ENCODE measurements around the gene INTS13.

The INTS13 gene

DNA sequence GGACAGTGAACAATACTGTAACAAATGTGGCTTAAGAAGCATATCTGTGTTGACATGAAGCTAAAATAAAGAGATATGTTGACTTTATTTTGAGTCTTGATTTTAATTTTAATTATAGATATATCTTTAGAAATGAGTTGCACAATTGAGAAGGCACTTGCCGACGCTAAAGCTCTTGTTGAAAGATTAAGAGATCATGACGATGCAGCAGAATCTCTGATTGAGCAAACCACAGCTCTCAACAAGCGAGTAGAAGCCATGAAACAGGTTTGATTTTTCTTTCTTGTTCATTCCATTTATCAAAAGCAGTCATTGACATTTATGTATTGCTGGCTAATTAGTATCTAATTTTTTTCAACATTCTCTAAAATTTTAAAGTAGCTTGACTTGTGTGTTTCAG, 16.2 kb upstream of the INTS13 start:
- Histone ChIP-seq H3K9me3 (ENCODE audit: control insufficient read depth in 1 of 2, low read length in 2 of 2) (no peaks in the 10 kb centered on the region), H3K4me1 (ENCODE audit: control insufficient read depth in 1 of 2, insufficient read depth in 2 of 2, low read length in 2 of 2) (no peaks in the 10 kb centered on the region), H3K36me3 (ENCODE audit: control insufficient read depth in 1 of 2, insufficient read depth in 2 of 2, low read length in 2 of 2) (peaks cover 14 to 24% of the 10 kb centered on the region in 2 donors), H3K27ac (ENCODE audit: low read length) (no peak overlapping the region), H3K4me3 (ENCODE audit: low read depth in 1 of 2, low read length in 2 of 2) (no peak overlapping the region), H3K27me3 (ENCODE audit: low read depth, low read length) (no peaks in the 10 kb centered on the region)

DNA sequence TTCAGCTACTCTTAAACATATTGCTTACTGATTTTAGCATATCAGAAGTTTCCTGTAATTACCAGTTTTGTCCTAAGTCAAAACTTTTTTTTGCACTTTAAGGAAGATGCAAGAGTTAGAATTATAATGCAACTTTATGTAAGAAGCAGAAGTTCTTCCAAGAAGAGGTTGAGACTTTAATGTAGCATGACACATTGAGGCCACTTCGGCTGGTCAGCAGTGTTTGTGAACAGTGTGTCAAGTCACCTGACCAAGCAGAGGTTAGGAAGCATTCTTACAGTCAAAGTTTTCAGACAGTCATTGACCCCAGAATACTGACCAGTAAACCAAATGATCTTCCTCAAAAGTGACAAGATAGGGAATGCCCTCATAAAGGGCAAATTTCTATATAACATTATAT, 15.7 kb upstream of the INTS13 start:
- H3K27ac ChIP-seq (ENCODE audit: low read length) = no peak overlapping the region
- no peaks in the 10 kb centered on the region for H3K9me3 ChIP-seq (ENCODE audit: control insufficient read depth in 1 of 2, low read length in 2 of 2)
- no peak overlapping the region for H3K4me3 ChIP-seq (ENCODE audit: low read depth in 1 of 2, low read length in 2 of 2)
- H3K4me1 ChIP-seq (ENCODE audit: control insufficient read depth in 1 of 2, insufficient read depth in 2 of 2, low read length in 2 of 2) = no peaks in the 10 kb centered on the region
- peaks cover 14 to 21% of the 10 kb centered on the region in 2 donors for H3K36me3 ChIP-seq (ENCODE audit: control insufficient read depth in 1 of 2, insufficient read depth in 2 of 2, low read length in 2 of 2)
- H3K27me3 ChIP-seq (ENCODE audit: low read depth, low read length) = no peaks in the 10 kb centered on the region

DNA sequence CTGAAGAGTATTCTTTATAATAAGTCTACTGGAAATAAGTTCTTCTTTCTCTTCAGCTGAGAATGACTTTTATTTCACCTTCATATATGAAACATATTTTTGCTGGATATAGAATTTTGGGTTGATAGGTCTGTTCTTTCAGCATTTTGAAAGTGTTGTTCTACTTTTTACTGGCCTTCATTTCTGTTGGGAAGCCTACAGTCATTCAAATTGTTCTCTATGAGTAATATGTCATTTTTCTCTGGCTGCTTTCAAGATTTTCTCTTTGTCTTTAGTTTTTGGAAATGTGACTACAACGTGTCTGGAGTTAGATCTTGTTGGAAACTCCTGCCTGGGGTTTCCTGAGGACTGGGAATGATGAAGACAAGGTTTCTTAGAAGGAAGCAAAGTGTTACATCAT, 10.5 kb upstream of the INTS13 start:
- Histone ChIP-seq H3K4me1 (ENCODE audit: control insufficient read depth in 1 of 2, insufficient read depth in 2 of 2, low read length in 2 of 2) (no peaks in the 10 kb centered on the region), H3K27me3 (ENCODE audit: low read depth, low read length) (no peaks in the 10 kb centered on the region)

DNA sequence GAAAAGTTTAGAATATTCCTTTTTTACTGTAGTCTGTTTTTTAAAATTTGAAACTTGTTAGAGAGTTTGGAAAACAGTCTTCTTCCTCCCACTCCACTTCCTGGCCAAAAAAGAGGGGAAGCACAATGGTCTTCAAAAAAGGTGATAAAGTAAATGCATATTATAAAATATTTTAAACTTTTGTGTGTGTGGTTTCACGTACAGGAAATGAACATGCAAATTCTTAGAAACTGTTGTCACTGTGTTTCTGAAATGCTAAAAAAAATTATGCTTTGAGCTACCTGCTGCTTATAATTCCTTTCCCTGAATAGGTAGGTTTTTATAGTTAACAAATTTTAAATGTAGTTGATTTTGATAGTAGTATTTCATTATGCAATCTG, 3.4 kb upstream of the INTS13 start:
- H3K4me1 ChIP-seq (ENCODE audit: control insufficient read depth in 1 of 2, insufficient read depth in 2 of 2, low read length in 2 of 2) = peaks cover 6 to 38% of the 10 kb centered on the region in 2 donors
- no peak overlapping the region for H3K4me3 ChIP-seq (ENCODE audit: low read depth in 1 of 2, low read length in 2 of 2)
- peak overlapping the region; percentile 63 for H3K27ac ChIP-seq (ENCODE audit: low read length)
- no peaks in the 10 kb centered on the region for H3K36me3 ChIP-seq (ENCODE audit: control insufficient read depth in 1 of 2, insufficient read depth in 2 of 2, low read length in 2 of 2)
- H3K9me3 ChIP-seq (ENCODE audit: control insufficient read depth in 1 of 2, low read length in 2 of 2) = no peaks in the 10 kb centered on the region
- H3K27me3 ChIP-seq (ENCODE audit: low read depth, low read length) = no peaks in the 10 kb centered on the region

More for the DNA sequence above, 10.5 kb upstream of the INTS13 start:
- H3K4me3 ChIP-seq (ENCODE audit: low read depth in 1 of 2, low read length in 2 of 2) = no peak overlapping the region
- no peaks in the 10 kb centered on the region for H3K36me3 ChIP-seq (ENCODE audit: control insufficient read depth in 1 of 2, insufficient read depth in 2 of 2, low read length in 2 of 2)
- no peaks in the 10 kb centered on the region for H3K9me3 ChIP-seq (ENCODE audit: control insufficient read depth in 1 of 2, low read length in 2 of 2)
- H3K27ac ChIP-seq (ENCODE audit: low read length) = no peak overlapping the region

DNA sequence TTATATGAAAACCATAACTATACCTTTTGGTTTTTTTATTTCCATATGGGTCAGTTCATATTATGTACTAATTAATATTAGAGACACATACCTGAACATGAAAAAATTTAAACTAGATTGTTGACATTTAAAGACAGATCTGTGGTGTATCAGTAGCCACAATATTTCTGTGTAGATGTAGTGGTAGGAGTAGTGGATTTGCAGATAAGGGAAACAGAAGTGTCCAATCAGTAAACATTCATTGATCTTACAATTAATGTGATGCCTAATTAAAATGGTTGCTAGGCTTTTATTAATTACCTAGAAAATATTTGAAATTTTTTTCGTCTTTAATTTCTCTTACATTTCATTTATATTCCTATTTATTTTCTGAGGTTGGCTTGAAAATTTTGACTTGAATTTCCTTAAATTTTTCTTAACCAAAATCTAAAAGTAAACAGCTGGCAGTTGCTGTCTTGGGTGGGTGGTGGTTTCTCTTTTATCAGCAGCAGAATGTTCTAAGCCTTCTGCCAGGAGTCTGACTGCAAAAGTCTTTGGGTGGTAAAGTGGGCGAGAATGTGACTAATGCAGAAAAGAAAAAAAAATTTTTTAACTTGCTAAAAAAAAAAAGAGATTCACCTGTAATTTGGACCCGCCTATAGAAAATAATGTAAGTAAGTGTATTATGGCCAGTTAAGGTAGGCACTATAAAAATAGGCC, 2.9 kb upstream of the INTS13 start:
- no peaks in the 10 kb centered on the region for H3K36me3 ChIP-seq (ENCODE audit: control insufficient read depth in 1 of 2, insufficient read depth in 2 of 2, low read length in 2 of 2)
- H3K4me1 ChIP-seq (ENCODE audit: control insufficient read depth in 1 of 2, insufficient read depth in 2 of 2, low read length in 2 of 2) = peaks cover 10 to 44% of the 10 kb centered on the region in 2 donors
- no peaks in the 10 kb centered on the region for H3K9me3 ChIP-seq (ENCODE audit: control insufficient read depth in 1 of 2, low read length in 2 of 2)
- peak overlapping the region; percentile 63 for H3K27ac ChIP-seq (ENCODE audit: low read length)
- peak overlapping the region in 1 of 2 donors; percentile 99 for H3K4me3 ChIP-seq (ENCODE audit: low read depth in 1 of 2, low read length in 2 of 2)
- H3K27me3 ChIP-seq (ENCODE audit: low read depth, low read length) = no peaks in the 10 kb centered on the region

DNA sequence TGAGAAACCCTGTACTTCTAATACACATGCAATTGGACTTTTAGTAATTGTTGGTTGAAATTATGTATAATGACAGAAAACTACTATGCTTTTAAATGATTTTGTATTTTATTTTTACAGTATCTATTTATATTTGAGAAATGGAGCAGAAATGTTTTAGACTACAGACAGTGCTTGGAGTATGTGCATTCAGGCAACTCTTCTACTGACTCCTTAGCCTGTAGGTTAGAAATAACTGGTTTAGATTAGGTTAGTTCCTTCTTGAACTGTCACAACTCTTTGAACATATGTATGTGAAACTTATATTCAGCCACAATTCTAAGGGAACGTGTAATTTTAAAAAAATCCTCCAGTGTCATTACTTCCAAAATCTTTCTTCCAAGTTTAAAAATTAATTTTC, 2.2 kb upstream of the INTS13 start:
- Histone ChIP-seq H3K36me3 (ENCODE audit: control insufficient read depth in 1 of 2, insufficient read depth in 2 of 2, low read length in 2 of 2) (no peaks in the 10 kb centered on the region), H3K4me1 (ENCODE audit: control insufficient read depth in 1 of 2, insufficient read depth in 2 of 2, low read length in 2 of 2) (peaks cover 10 to 49% of the 10 kb centered on the region in 2 donors), H3K9me3 (ENCODE audit: control insufficient read depth in 1 of 2, low read length in 2 of 2) (no peaks in the 10 kb centered on the region), H3K27ac (ENCODE audit: low read length) (no peak overlapping the region), H3K27me3 (ENCODE audit: low read depth, low read length) (no peaks in the 10 kb centered on the region), H3K4me3 (ENCODE audit: low read depth in 1 of 2, low read length in 2 of 2) (peak overlapping the region; percentile 79 to 99)

DNA sequence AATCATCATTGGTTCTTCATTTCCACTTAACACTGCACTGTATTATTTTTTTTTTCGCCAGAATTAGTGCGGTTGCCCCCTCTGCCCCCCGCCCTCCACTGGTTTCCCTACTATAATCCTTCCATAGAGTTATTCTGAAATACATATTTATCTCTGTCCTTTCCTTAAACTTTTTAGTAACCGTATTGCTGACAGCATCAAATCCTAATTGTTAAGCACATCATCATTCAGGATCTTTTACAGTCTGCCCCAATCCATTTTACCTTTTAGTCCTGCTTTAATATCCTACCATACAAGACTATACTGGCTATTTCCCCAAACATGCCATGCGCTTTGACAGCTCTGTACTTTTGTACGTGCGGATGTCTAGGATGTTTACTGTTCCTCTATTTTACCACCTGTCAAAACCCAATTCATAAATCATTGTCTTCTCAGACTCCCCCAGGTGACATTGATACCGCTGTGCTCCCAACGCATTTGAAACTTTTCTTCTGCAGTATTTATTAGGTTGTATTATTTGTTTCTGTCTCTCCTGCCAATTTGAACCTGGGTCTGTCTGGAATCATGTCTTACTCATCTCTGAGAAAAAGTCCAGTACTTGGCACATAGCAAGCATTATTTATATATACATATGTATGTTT, 1.5 kb upstream of the INTS13 start:
- Histone ChIP-seq H3K27me3 (ENCODE audit: low read depth, low read length) (no peaks in the 10 kb centered on the region), H3K9me3 (ENCODE audit: control insufficient read depth in 1 of 2, low read length in 2 of 2) (no peaks in the 10 kb centered on the region), H3K27ac (ENCODE audit: low read length) (peak overlapping the region; percentile 84), H3K4me3 (ENCODE audit: low read depth in 1 of 2, low read length in 2 of 2) (peak overlapping the region; percentile 79 to 99), H3K36me3 (ENCODE audit: control insufficient read depth in 1 of 2, insufficient read depth in 2 of 2, low read length in 2 of 2) (no peaks in the 10 kb centered on the region), H3K4me1 (ENCODE audit: control insufficient read depth in 1 of 2, insufficient read depth in 2 of 2, low read length in 2 of 2) (peaks cover 10 to 49% of the 10 kb centered on the region in 2 donors)

DNA sequence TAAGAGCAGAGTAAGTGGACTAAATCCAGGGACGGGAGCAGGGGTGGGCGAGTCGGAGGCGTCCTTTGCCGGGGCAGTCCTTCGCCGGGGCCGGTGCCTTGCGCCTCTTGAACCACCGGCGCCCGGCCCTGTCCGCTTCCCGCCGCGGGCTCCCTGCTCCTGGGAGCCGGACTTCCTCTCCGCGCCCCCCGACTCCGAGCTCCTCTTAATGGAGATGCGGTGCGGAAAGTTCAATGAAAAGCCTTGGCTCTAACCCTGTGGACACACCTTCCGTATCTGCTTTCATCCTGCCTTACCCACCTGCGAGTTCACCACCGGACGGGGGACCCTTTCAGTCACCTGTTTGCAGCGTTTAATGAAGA, 901 bp upstream of the INTS13 start:
- H3K9me3 ChIP-seq (ENCODE audit: control insufficient read depth in 1 of 2, low read length in 2 of 2) = no peaks in the 10 kb centered on the region
- H3K4me1 ChIP-seq (ENCODE audit: control insufficient read depth in 1 of 2, insufficient read depth in 2 of 2, low read length in 2 of 2) = peaks cover 10 to 49% of the 10 kb centered on the region in 2 donors
- peak overlapping the region; percentile 79 to 99 for H3K4me3 ChIP-seq (ENCODE audit: low read depth in 1 of 2, low read length in 2 of 2)

DNA sequence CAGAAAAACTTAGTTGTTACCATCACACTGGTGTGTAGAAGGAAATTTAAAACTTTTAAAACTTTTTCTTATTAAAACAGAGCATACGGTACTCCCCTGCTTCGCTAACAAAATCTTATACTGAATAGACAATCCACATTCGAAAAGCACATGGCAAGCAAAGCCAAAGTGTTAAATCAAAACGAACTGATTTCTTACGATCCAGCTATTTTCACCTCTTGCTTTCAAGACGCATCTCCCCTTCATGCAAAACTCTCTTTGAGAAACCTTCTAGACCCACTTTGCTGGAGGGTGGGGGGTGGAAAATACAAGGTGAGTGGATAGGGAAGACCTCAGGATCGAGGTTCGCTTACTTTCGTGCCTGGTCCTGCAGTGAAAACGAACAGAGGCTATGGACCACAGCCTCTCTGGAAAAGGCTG, 328 bp downstream of the INTS13 start:
- Histone ChIP-seq H3K4me1 (ENCODE audit: control insufficient read depth in 1 of 2, insufficient read depth in 2 of 2, low read length in 2 of 2) (peaks cover 10 to 49% of the 10 kb centered on the region in 2 donors), H3K27ac (ENCODE audit: low read length) (peak overlapping the region; percentile 84)

More for the DNA sequence above, 901 bp upstream of the INTS13 start:
- no peaks in the 10 kb centered on the region for H3K27me3 ChIP-seq (ENCODE audit: low read depth, low read length)
- H3K27ac ChIP-seq (ENCODE audit: low read length) = peak overlapping the region; percentile 84
- no peaks in the 10 kb centered on the region for H3K36me3 ChIP-seq (ENCODE audit: control insufficient read depth in 1 of 2, insufficient read depth in 2 of 2, low read length in 2 of 2)

DNA sequence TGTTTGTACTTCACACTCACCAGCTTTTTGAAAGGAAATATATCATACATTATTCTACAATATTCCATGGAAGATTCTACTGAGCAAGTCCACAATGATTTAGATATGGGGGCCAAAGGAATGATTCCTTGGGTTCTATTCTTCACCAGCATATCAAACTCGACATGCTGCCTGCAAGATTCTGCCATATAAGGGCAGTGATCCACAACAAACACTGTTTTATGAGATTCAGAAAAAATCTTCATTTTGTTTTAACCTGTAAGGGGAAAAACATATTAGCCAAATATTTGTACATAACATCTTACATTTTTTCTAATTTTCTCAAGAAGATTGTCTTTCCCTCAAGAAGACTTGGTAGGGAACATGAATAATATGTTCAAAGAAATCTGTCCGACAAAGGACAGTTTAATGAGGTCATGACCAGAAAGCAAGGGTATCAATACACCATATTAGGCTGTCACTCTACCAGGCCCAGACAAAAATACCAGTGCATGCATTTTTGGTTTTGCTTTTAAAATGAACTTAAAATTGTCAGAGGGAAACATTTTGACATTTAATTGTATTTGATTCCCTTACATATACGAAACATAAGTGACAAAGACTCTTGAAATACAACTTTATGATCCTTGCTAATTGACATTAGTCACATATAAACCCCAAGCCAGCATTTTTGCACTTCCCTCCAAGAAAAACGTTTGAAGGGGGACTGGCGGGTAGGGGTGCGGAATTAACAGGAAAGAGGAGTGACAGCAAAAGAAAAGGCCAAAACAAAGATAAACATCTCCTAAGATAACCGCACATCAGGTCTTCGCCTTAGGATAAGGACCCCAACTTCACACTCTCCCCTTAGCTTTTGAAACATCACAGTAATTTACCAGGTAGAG, 980 bp downstream of the INTS13 start:
- H3K27me3 ChIP-seq (ENCODE audit: low read depth, low read length) = no peaks in the 10 kb centered on the region
- H3K4me3 ChIP-seq (ENCODE audit: low read depth in 1 of 2, low read length in 2 of 2) = peak overlapping the region; percentile 79 to 99
- H3K4me1 ChIP-seq (ENCODE audit: control insufficient read depth in 1 of 2, insufficient read depth in 2 of 2, low read length in 2 of 2) = peaks cover 10 to 45% of the 10 kb centered on the region in 2 donors
- H3K9me3 ChIP-seq (ENCODE audit: control insufficient read depth in 1 of 2, low read length in 2 of 2) = no peaks in the 10 kb centered on the region
- H3K36me3 ChIP-seq (ENCODE audit: control insufficient read depth in 1 of 2, insufficient read depth in 2 of 2, low read length in 2 of 2) = peaks cover 0 to 6% of the 10 kb centered on the region in 2 donors
- peak overlapping the region; percentile 84 for H3K27ac ChIP-seq (ENCODE audit: low read length)

More for the DNA sequence above, 328 bp downstream of the INTS13 start:
- Histone ChIP-seq H3K9me3 (ENCODE audit: control insufficient read depth in 1 of 2, low read length in 2 of 2) (no peaks in the 10 kb centered on the region), H3K4me3 (ENCODE audit: low read depth in 1 of 2, low read length in 2 of 2) (peak overlapping the region; percentile 79 to 99), H3K36me3 (ENCODE audit: control insufficient read depth in 1 of 2, insufficient read depth in 2 of 2, low read length in 2 of 2) (peaks cover 0 to 2% of the 10 kb centered on the region in 2 donors), H3K27me3 (ENCODE audit: low read depth, low read length) (no peaks in the 10 kb centered on the region)
